SK-N-SH treated with all-trans-retinoic acid at 6 μM for 48 hours (cell line): ENCODE results near the gene F8.

Experiments used
- ATAC-seq: fragments of 200-7000 bp; cut with Tn5 transposase; 3 replicates; pipeline ENCODE4 v1.9.1; 2020; ENCODE audit warnings: mild to moderate bottlenecking, moderate library complexity
- ARNTL ChIP-seq: fragments of 450-650 bp; formaldehyde crosslinking; IDR thresholded peaks from 2 replicates; pipeline ENCODE4 v1.5.0; 2020; ENCODE audit warnings: low read depth, mild to moderate bottlenecking, moderate library complexity, borderline replicate concordance
- BACH2 ChIP-seq: fragments of 250-450 bp; sonication (Bioruptor Pico); IDR thresholded peaks from 2 replicates; pipeline ENCODE4 v1.9.0; 2021; ENCODE audit warnings: mild to moderate bottlenecking, borderline replicate concordance
- CREB5 ChIP-seq: fragments of 250-450 bp; sonication (Bioruptor Pico); IDR thresholded peaks from 2 replicates; pipeline ENCODE4 v1.5.1; 2020; ENCODE audit warnings: low read depth, mild to moderate bottlenecking, moderate library complexity
- CSDC2 ChIP-seq: fragments of 250-450 bp; sonication (Bioruptor Pico); IDR thresholded peaks from 2 replicates; pipeline ENCODE4 v1.5.0; 2020; ENCODE audit warnings: mild to moderate bottlenecking, moderate library complexity
- CSRNP3 ChIP-seq: fragments of 250-450 bp; sonication (Bioruptor Pico); IDR thresholded peaks from 2 replicates; pipeline ENCODE4 v1.5.1; 2021; ENCODE audit warnings: mild to moderate bottlenecking, moderate library complexity
- ESRRG ChIP-seq: fragments of 250-450 bp; sonication (Bioruptor Pico); IDR thresholded peaks from 2 replicates; pipeline ENCODE4 v1.6.1; 2021; ENCODE audit warnings: mild to moderate bottlenecking
- GLIS3 ChIP-seq: fragments of 250-450 bp; sonication (Bioruptor Pico); IDR thresholded peaks from 2 replicates; pipeline ENCODE4 v1.5.0; 2020; ENCODE audit warnings: mild to moderate bottlenecking, moderate library complexity
- OSR1 ChIP-seq: fragments of 250-450 bp; sonication (Bioruptor Pico); IDR thresholded peaks from 2 replicates; pipeline ENCODE4 v1.8.0; 2022; ENCODE audit warnings: moderate library complexity, mild to moderate bottlenecking, inconsistent platforms
- PATZ1 ChIP-seq: fragments of 250-450 bp; sonication (Bioruptor Pico); IDR thresholded peaks from 2 replicates; pipeline ENCODE4 v1.8.0; 2020; ENCODE audit warnings: mild to moderate bottlenecking, moderate library complexity, borderline replicate concordance
- POU6F1 ChIP-seq: fragments of 250-450 bp; sonication (Bioruptor Pico); IDR thresholded peaks from 2 replicates; pipeline ENCODE4 v1.8.0; 2021; ENCODE audit warnings: low read depth, mild to moderate bottlenecking, moderate library complexity, borderline replicate concordance
- PPARA ChIP-seq: fragments of 250-450 bp; sonication (Bioruptor Pico); IDR thresholded peaks from 2 replicates; pipeline ENCODE4 v1.5.0; 2020; ENCODE audit warnings: mild to moderate bottlenecking, borderline replicate concordance
- RARB ChIP-seq: fragments of 250-450 bp; sonication (Bioruptor Pico); IDR thresholded peaks from 2 replicates; pipeline ENCODE4 v1.8.0; 2021; ENCODE audit warnings: mild to moderate bottlenecking, moderate library complexity
- SNAI2 ChIP-seq: fragments of 250-450 bp; sonication (Bioruptor Pico); IDR thresholded peaks from 2 replicates; pipeline ENCODE4 v1.5.0; 2020; ENCODE audit warnings: mild to moderate bottlenecking, moderate library complexity
- TCF4 ChIP-seq: fragments of 250-450 bp; sonication (Bioruptor Pico); IDR thresholded peaks from 2 replicates; pipeline ENCODE4 v1.8.0; 2021; ENCODE audit warnings: mild to moderate bottlenecking, moderate library complexity, borderline replicate concordance
- TOX ChIP-seq: fragments of 250-450 bp; sonication (Bioruptor Pico); IDR thresholded peaks from 2 replicates; pipeline ENCODE4 v1.8.0; 2021; ENCODE audit warnings: mild to moderate bottlenecking, moderate library complexity, borderline replicate concordance
- TSHZ2 ChIP-seq: fragments of 250-450 bp; sonication (Bioruptor Pico); IDR thresholded peaks from 2 replicates; pipeline ENCODE4 v1.5.0; 2020; ENCODE audit warnings: mild to moderate bottlenecking, moderate library complexity
- ZC3H10 ChIP-seq: fragments of 250-450 bp; sonication (Bioruptor Pico); IDR thresholded peaks from 2 replicates; pipeline ENCODE4 v1.5.1; 2021; ENCODE audit warnings: mild to moderate bottlenecking, moderate library complexity
- ZFP30 ChIP-seq: fragments of 450-650 bp; formaldehyde crosslinking; IDR thresholded peaks from 2 replicates; pipeline ENCODE4 v1.5.0; 2022; ENCODE audit warnings: mild to moderate bottlenecking, moderate library complexity
- ZNF565 ChIP-seq: fragments of 450-650 bp; formaldehyde crosslinking; conservative IDR thresholded peaks from 2 replicates; pipeline ENCODE4 v1.5.0; 2020; ENCODE audit warnings: low read depth, mild to moderate bottlenecking, moderate library complexity
- ZNF70 ChIP-seq: fragments of 450-650 bp; formaldehyde crosslinking; IDR thresholded peaks from 2 replicates; pipeline ENCODE4 v1.5.0; 2020; ENCODE audit warnings: mild to moderate bottlenecking, moderate library complexity

The F8 gene

GRCh38 chrX:155065035-155065734 is 42.7 kb upstream of the F8 start:
- ATAC-seq, result peak; percentile 54
- no peak for TF ChIP-seq SNAI2 (CRISPR knock-in tag)
- no peak for TF ChIP-seq ZNF70 (CRISPR knock-in tag)
- TF ChIP-seq CREB5 (CRISPR knock-in tag), result no peak
- no peak for TF ChIP-seq POU6F1 (CRISPR knock-in tag)
- TF ChIP-seq BACH2 (CRISPR knock-in tag), result no peak
- no peak for TF ChIP-seq PPARA
- no peak for TF ChIP-seq ZC3H10
- TF ChIP-seq CSDC2 (CRISPR knock-in tag), result no peak
- TF ChIP-seq TOX (CRISPR knock-in tag), result no peak
- no peak for TF ChIP-seq PATZ1

- TF ChIP-seq RARB (CRISPR knock-in tag), result no peak
- TF ChIP-seq ESRRG (CRISPR knock-in tag), result no peak
- TF ChIP-seq ARNTL, result no peak
- no peak for TF ChIP-seq ZC3H10
- no peak for TF ChIP-seq TCF4 (CRISPR knock-in tag)
- no peak for TF ChIP-seq SNAI2 (CRISPR knock-in tag)
- no peak for TF ChIP-seq OSR1 (CRISPR knock-in tag)
- ATAC-seq, result no peak
These were observed 39.2 kb upstream of the F8 start for GRCh38 chrX:155061760-155062159.

GRCh38 chrX:155056877-155057792 is 34.6 kb upstream of the F8 start:
- peak; percentile 97 for ATAC-seq
- TF ChIP-seq GLIS3 (CRISPR knock-in tag) (no peak), OSR1 (CRISPR knock-in tag) (no peak), ZC3H10 (no peak), TSHZ2 (CRISPR knock-in tag) (no peak), PATZ1 (no peak), ZFP30 (CRISPR knock-in tag) (no peak), ARNTL (no peak), RARB (CRISPR knock-in tag) (no peak), ZNF565 (CRISPR knock-in tag) (no peak), ESRRG (CRISPR knock-in tag) (no peak), SNAI2 (CRISPR knock-in tag) (no peak), CSRNP3 (CRISPR knock-in tag) (no peak), ZNF70 (CRISPR knock-in tag) (no peak), CSDC2 (CRISPR knock-in tag) (no peak), TCF4 (CRISPR knock-in tag) (no peak), PPARA (no peak), TOX (CRISPR knock-in tag) (no peak), CREB5 (CRISPR knock-in tag) (no peak)
